Mammary epithelial cell (primary cell): ENCODE results near the gene ZNF30.

Source experiments
- CTCF ChIP-seq, 2 donors: IDR thresholded peaks in 1 of 2; conservative IDR thresholded peaks in 1 of 2; 2 replicates each; pipeline ENCODE4 v1.5.1; 2011 to 2012; ENCODE audit warnings: inconsistent platforms in 2 of 2, low read length in 2 of 2, mild to moderate bottlenecking in 2 of 2, control low read depth in 1 of 2, low read depth in 1 of 2; ENCODE audit not compliant: insufficient read depth in 1 of 2; ENCODE audit errors: extremely low read depth in 1 of 2
- EZH2 ChIP-seq: IDR thresholded peaks from 2 replicates; pipeline ENCODE4 v1.6.1; 2012; ENCODE audit warnings: low read length, inconsistent platforms, borderline replicate concordance

GRCh38 chr19:34967551-34967950, 40.8 kb downstream of the ZNF30 start:
- TF ChIP-seq CTCF (conservative IDR thresholded peaks at IDR 0.05 in 1 of 2, IDR thresholded peaks at IDR 0.05 in 1 of 2; ENCODE audit: extremely low read depth in 1 of 2, insufficient read depth in 1 of 2, low read depth in 1 of 2, low read length in 2 of 2) = no peak
- TF ChIP-seq EZH2 = no peak
